SIG-M5 (cell line): ENCODE results near the gene KLHL12.
A peak's percentile ranks its signal among the peaks of the same experiment; 100 is the strongest.
"Not testable (repeated sequence)": the region's sequence is repeated elsewhere in the genome, so short reads cannot be mapped to it uniquely, and the experiment has no call there.

Experiments used
- DNase-seq: peaks from one replicate; lab custom pipeline; 2025; lab: John Stamatoyannopoulos, UW

Gene KLHL12

DNA sequence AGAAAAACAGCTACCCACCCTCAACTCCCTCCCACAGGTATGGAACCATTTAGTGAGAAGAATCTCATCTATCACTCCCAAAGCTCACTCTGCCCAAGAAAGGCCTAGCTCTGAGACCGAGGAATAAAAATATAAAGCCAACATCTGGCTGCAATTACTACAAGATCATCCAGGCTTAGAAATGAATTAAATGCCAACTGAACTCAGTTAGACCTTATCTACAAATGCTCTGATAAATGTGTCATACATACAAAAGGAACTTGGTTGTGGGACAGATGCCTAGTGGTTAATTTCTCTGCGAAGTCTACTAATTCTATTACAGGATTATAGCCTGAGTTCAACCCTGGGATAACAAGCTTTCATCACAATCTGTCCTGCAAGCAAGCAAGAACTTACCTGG is 24.4 kb upstream of the KLHL12 start:
- DNase-seq = no peak

DNA sequence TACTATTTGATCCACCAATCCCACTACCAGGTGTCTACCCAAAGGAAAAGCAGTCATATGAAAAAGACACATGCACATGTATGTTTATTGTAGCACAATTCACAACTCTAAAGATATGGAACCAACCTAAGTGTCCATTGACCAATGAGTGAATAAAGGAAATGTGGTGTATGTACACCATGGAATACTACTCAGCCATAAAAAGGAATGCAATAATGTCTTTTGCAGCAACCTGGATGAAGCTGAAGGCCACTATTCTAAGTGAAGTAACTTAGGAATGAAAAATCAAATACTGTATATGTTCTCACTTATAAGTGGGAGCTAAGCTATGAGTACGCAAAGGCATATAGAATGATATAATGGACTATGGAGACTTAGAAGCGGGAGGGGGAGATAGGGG is 18.4 kb upstream of the KLHL12 start:
- DNase-seq = no peak

DNA sequence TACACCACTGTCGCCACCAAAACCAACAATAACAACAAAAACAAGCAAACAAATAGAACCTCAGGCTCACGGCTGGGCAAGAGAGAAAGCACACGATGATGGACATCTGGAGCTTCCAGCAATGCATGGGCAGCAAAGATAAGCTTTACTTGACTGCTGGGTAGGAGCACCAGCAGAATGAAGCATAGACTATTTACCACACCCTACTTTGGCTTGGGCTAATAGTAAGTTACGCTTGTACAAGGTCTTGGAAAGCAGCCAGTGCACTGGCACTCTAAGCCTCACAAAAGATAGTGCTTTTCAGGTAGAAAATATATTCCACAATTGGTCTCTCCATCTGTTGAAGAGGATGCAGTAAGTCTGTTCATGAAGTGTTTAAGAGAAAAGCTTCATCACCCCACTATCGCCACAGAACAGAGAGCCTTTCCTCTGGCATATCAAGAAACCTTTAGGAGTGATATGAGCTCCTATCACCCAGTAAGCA is 17.4 kb upstream of the KLHL12 start:
- DNase-seq = no peak

DNA sequence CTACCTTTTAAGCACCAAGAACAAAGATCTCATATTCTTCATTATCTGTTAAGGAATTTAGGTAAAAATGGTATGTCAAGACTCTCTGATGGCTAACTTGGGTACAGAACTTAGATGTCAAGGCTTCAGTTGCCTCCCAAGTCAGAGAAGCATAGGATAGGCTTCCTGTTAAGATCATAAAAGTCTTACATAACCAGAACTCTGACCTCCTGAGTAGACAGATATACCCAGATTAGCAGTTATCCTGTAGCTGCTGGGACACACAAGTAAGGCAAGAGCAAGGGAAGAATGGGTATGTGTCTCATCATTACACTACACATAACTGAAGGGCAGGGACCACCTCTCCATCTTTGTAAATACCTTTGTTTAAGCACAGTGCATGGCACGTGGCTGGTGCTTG is 15.4 kb upstream of the KLHL12 start:
- no peak for DNase-seq

DNA sequence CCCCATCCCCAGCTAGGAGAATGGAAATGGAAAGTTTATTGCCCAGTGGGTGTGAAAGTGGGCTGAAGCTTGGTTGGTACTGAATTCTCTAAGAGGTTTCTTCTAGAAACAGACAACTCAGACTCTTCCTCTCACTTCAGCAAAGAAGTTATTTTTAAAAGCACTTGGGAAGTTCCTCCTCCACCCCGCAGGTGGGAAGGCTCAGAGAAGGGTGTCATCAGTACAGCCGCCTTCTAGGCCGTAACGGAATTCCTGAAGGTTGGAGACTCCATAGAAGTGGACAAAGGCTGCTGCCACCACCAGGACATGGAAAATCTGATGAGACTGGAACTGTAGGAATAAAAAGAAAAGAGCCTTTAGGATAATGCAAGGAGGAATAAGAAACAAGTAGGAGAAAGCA is 14.3 kb upstream of the KLHL12 start:
- no peak for DNase-seq

DNA sequence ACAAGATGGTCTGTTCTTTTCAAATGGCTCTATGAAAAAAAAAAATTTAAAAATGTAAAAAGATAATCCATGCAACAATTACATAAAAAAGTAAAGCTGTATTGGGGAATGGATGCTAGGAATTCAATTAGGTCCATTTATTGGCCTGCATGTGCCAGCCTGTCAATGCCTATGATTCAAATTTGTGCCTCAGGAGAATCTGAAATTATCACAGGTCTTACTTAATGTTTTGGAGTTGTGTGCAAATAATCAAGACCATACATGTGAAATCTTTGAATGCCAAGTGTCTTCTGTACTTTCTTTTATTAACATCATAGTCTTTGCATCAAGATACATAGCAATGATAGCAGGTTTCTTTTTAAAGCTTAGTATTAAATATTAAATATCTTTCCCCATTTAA is 13.5 kb upstream of the KLHL12 start:
- DNase-seq = no peak

DNA sequence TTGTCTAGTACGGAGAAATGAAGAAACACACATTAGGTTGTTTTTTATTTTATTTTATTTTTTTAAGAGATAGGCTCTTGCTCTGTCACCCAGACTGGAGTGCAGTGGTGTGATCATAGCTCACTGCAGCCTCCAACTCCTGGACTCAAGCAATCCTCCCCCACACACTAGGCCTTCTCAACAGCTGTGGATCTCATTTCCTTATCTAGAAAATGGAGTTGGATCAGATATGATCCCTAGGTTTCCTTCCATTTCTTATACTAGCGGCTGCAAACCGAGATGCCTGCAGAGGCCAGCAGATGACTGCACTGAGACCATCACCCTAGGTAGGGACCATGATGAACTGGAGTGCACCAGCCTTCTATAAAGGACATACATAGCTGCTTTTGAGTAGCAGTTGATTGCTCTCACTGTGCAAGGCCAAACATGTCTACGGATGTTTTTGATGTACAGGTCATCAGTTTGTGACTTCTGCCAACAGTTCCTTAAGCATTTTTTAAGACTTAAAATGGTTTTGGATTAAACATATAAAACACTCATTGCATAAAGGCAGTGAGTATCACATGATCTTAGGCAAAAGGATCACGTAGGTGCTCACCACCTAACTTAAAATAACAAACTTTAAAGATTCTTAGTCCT is 11.4 kb upstream of the KLHL12 start:
- no peak for DNase-seq

DNA sequence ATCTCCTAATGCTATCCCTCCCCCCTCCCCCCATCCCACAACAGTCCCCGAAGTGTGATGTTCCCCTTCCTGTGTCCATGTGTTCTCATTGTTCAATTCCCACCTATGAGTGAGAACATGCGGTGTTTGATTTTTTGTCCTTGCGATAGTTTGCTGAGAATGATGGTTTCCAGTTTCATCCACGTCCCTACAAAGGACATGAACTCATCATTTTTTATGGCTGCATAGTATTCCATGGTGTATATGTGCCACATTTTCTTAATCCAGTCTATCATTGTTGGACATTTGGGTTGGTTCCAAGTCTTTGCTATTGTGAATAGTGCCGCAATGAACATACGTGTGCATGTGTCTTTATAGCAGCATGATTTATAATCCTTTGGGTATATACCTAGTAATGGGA is 9.4 kb upstream of the KLHL12 start:
- DNase-seq = not testable (repeated sequence)

DNA sequence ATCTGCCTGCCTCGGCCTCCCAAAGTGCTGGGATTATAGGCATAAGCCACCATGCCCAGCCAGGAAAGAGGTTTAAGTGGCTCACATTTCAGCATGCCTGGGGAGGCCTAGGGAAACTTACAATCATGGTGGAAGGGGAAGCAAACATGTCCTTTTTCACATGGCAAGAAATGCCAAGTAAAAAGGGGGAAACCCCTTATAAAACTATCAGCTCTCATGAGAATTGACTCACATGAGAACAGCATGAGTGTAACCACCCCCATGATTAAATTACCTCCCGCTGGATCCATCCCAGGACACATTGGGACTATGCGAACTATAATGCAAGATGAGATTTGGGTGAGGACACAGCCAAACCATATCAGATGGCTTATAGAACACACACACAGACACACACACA is 8.8 kb upstream of the KLHL12 start:
- no peak for DNase-seq

DNA sequence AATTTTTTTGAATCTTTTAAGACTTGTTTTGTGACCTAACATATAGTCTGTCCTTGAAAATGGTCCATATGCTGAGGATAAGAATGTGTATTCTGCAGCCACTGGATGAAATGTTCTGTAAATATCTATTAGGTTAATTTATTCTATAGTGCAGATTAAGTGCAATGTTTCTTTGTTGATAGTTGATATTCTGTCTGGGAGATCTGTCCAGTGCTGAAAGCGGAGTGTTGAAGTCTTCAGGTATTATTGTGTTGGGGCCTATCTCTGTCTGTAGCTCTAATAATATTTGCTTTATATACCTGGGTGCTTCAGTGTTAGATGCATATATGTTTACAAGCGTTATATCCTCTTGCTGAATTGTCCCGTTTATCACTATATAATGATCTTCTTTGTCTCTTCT is 7.7 kb upstream of the KLHL12 start:
- no peak for DNase-seq

DNA sequence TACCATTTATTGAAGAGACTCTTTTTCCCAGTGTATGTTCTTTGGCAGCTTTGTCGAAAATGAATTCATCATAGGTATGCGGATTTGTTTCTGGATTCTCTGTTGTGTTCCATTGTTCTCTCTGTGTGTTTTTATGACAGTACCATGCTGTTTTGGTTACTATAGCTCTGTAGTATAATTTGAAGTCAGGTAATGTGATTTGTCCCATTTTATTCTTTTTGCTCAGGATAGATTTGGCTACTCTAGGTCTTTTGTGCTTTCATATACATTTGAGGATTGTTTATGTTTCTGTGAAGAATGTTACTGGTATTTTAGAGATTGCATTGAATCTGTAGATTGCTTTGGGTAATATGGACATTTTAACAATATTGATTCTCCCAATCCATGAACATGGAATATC is 5.4 kb upstream of the KLHL12 start:
- DNase-seq = no peak

DNA sequence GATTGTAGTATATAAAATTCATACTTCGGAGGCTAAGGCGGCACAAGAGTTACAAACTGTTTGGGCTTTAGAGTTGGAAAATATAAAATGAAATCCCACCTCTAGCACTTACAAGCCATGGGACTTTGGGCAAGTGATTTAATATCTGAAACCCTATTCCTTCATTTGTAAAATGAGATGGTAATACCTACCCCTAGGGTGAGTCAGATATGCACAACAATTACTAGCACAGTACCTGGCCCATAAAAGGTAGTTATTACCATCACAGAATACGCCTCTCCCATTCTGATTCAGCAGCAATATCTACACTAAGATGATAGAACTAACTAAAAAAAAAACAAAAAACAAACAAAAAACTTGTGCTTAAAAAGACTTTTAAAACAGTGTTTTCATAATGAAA is 3.5 kb downstream of the KLHL12 start:
- no peak for DNase-seq

DNA sequence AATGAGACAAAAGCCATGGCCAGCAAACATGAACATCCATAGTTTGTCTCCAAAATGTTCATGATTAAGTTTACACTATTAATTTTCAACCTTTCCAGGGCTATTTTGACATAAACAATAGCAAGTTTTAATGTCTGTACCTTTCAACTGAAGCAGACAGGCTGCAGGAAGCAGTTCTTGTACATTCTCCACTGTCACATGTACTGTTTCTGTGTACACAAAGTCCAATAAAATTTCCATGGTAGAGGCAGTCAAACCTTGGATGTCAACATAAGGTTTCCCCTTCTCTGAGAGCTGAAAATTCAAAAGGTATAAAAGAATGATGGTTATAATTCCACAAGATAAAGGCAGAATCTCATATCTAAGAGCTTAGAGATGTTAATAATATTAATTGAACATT is 7.4 kb downstream of the KLHL12 start:
- no peak for DNase-seq

DNA sequence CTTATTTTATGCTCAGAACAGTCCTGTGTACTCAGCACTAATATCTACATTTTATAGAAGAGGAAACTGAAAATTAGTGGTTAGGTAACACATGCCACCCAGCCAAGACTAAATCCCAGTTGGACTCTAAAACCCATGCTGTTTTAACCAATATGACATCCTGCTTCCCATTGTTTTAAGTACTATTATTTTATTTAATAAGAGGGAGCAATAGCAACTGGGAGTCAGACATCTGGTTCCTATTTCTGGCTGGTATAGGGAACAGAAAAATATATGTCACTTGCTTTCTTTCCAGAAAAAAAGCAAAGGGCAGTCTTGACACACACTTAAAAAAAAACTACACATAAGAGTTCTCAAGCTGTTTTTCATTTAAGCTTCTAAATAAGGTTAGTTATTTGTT is 11.9 kb downstream of the KLHL12 start:
- no peak for DNase-seq

DNA sequence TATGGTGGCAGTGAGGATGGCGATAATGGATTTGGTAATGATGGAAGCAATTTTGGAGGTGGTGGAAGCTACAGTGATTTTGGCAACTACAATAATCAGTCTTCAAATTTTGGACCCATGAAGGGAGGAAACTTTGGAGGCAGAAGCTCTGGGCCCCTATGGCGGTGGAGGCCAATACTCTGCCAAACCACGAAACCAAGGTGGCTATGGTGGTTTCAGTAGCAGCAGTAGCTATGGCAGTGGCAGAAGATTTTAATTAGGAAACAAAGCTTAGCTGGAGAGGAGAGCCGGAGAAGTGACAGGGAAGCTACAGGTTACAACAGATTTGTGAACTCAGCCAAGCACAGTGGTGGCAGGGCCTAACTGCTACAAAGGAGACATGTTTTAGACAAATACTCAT is 14.6 kb downstream of the KLHL12 start:
- not testable (repeated sequence) for DNase-seq

DNA sequence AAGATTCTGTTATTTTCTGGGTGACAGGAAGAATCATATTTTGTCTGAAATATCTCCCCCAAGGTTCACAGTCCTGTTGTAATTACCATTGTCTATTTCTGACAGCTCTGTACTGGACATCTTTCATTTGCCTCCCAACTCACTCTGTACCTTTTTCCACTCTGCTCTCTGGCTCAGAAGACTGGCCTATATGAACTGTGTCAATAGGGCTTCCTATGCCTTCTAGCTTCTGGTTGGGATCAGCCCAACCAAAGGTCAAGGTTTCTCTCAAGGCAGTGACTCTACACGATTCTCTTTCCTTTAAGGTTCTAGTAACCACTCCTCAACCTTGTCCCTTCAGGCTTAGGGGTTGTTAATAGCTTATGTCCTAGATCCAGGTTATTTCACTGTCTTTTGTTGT is 17.5 kb downstream of the KLHL12 start:
- DNase-seq = no peak

DNA sequence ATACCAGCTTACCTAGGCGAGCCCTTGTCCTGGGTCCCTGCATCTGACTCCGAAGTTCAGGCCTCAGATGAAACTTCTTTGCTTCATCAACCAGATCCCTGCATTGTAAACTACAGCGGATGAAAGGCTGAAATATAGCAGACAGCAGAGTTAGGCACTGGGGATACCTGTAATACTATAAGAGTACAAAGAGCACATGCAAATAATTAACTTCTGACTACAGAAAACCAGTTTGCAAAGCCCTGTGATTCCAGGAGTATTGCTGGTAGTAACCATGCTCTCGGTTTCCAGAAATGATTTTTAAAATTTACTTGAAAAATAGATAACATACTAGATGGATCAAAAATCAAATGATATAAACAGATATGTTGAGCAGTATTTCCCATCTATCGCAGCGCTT is 18.0 kb downstream of the KLHL12 start:
- DNase-seq = no peak

DNA sequence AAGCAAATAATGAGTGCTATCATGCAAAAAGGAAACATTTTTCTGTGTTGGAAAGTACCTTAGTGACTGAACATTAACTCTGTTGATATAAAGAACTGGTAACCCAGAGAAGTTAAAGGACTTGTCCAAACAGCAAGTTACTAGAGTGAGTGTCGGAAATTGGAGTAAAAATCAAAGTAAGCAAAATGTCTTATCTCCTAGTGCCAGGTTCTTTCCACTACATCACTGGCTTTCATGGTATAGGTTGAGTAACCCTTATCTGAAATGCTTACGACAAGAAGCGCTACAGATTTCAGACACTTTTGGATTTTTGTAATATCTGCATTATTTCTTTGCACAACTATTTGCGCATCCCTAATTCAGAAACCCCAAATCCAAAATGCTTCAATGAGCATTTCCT is 21.7 kb downstream of the KLHL12 start:
- DNase-seq = no peak

DNA sequence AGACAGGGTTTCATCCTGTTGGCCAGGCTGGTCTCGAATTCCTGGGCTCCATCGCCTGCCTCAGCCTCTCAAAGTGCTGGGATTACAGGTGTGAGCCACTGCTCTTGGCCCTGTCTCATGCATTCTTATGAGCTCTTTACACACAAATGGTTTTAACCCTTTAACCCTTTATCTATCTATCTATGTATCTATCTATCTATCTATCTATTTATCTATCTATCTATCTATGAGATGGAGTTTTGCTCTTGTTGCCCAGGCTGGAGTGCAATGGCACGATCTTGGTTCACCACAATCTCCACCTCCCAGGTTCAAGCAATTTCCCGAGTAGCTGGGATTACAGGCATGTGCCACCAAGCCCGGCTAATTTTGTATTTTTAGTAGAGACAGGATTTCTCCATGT is 23.2 kb downstream of the KLHL12 start:
- DNase-seq = not testable (repeated sequence)

DNA sequence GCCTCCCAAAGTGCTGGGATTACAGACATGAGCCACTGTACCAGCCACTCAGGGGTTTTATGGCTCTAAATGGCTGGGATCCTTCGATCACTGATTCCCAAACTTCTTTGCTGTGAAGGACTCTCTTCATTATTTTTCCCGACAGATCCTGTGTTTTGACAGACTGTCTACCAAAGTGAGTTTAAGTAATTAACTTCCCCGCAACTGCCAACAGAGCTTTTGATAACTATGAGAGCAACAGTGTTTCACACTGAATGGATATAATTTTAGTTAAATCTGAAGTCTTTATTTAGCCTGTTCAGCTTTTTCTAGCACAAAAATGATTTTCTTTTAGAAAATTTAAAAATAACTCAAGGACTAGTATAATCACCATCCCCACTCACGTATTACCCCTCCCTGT is 25.5 kb downstream of the KLHL12 start:
- DNase-seq = no peak

DNA sequence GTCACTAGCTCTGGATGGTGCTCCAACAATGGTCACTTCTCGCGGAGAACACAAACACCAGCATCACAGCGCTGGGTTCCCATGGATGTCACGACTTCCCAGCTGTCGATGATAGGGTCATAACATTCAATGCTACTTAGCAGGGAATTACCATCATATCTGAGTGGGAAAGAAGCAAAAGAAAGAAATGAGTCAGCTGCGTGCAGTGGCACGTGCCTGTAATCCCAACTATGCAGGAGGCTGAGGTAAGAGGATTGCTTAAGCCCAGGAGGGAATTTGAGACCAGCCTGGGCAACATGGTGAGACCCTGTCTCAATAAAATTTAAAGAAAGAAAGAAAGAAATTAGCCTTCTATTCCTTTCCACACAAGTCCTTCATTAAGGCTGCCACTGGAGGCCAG is 34.5 kb downstream of the KLHL12 start:
- DNase-seq = no peak

DNA sequence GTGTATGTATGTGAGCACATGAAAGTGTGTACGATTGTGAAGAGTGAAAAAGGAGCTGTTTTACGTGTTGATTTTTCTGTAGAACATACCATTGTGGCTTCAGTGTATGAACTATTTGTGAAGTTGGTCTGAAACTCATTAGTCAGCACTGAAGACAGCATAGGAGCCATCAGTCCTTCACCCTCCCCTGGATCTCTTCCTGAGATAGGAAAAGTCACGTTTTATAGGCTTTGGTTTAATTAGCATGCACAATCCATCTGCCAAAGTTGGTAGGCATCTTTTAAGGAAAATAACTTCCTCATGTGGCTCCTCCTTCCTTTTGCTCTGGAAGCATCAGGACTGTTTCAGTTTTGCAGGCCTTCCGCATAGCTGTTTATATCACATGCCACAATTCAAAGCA is 36.6 kb downstream of the KLHL12 start:
- DNase-seq = no peak

DNA sequence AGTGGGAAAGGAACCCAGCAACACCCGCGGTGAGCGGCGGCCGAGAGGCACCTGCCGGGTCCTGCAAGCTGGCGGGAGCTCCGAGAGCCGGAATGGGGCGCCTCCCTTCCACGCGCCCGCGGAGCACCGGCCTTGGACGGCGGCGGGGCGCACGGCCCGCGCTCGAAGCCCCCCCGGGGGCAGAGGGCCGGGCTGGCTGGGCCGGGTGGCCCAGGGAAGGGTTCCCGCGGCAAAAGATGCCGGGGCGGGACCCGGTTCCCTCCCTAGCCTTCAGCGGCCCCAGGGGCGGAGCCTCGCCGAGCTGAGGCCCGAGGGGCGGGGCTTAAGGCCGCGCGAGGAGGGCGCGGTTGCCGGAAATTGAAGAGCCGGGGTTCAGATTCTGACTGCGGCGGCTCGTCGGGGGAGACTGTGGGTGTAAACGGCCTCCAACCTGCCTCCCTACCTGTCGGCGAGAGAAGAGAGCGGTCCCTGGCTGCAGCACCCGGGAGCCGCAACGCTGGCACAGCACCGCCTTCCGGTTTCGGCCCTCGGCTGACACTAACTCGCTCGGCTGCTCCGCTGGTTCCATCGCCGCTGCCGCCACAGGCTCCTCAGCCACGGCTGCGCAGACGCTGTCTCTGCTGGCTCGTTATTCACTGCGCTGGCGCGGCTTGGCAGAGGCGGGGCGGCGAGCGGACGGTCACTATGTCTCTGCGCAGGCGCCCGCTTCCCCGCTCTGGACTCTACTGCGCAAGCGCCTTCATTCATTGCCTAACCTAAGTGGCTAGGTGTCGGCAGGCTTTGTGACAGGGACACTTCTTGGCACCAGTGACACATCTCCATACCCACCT is 38.3 kb downstream of the KLHL12 start, which contains the start of gene RABIF:
RABIF (minus strand) TSS at position 619 of the 830 bp plus-strand sequence; CDS start at position 568, 51 bp downstream.
- DNase-seq = peak; percentile 85

DNA sequence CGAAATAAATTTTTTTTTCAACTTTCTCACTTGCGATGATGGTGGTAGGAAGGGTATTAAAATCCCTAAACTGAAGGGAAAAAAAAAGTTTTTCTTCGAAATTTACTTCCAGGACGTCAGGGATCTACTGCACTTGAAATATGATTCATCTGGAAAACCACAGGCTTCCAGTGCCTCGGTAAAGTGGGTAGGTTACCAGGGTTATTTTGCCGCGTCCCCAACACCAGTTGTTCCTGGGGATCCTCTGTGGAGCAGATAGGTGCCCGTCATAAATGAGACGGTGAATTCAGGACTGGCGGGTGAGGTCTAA is 38.9 kb downstream of the KLHL12 start:
- no peak for DNase-seq
